PC-3 (cell line): Measurements from ENCODE around the gene DDI2.

Source experiments
- CTCF ChIP-seq: fragments of 300-600 bp; sonication (generic); conservative IDR thresholded peaks from 2 replicates; pipeline ENCODE4 v1.5.1; 2017; ENCODE audit warnings: antibody characterized with exemption, low read depth, mild to moderate bottlenecking, low read length
- EZH2 ChIP-seq: fragments of 300-600 bp; sonication (generic); IDR thresholded peaks from one replicate; pipeline ENCODE4 v1.6.1; 2017; ENCODE audit warnings: antibody characterized with exemption, mild to moderate bottlenecking, low read length; ENCODE audit not compliant: unreplicated experiment

- TF ChIP-seq CTCF (no peak), EZH2 (no peak)
Observed at GRCh38 chr1:15682936-15683341, 65.7 kb downstream of the DDI2 start.
